ENCODE data around the gene LGR4. TPM values are rescaled to one million over a fixed set of nuclear protein-coding genes. Genes with fewer than 3 reads are reported as not detected.

LGR4 gene
- total and polyA plus RNA-seq, 9 of the 15 experiments (the other 6 are each of a cell fraction or from before 2014, with no cell fraction given): 0.94 to 10.1 (median 5.8) TPM

- no peak for TF ChIP-seq RERE (CRISPR knock-in tag; IDR thresholded peaks at IDR 0.05; ENCODE audit: borderline replicate concordance)
- peak; percentile 78 for TF ChIP-seq GATA2 (CRISPR knock-in tag; IDR thresholded peaks at IDR 0.05)
- peak in 1 of 3 experiments; percentile 49; a peak in 1 of 6 replicates for TF ChIP-seq ZBTB11 (CRISPR knock-in tag; IDR thresholded peaks at IDR 0.05)
- TF ChIP-seq ZNF586 (CRISPR knock-in tag; conservative IDR thresholded peaks at IDR 0.05): no peak
- peak; percentile 24 to 46; a peak in 2 of 4 replicates for TF ChIP-seq FOXK2 (conservative IDR thresholded peaks at IDR 0.05 in 1 of 2, IDR thresholded peaks at IDR 0.05 in 1 of 2; ENCODE audit: low read depth in 2 of 2)
- no peak for TF ChIP-seq NR0B1 (IDR thresholded peaks at IDR 0.05; ENCODE audit: partially characterized antibody)
- no peak for TF ChIP-seq MED1 (CRISPR knock-in tag; IDR thresholded peaks at IDR 0.05; ENCODE audit: borderline replicate concordance)
- TF ChIP-seq ZNF398 (CRISPR knock-in tag; IDR thresholded peaks at IDR 0.05): no peak
- no peak for TF ChIP-seq NCOA2 (IDR thresholded peaks at IDR 0.05; ENCODE audit: partially characterized antibody in 2 of 2)
- TF ChIP-seq GABPA (tag; conservative IDR thresholded peaks at IDR 0.05; ENCODE audit: low read depth): no peak
- TF ChIP-seq CBX5 (IDR thresholded peaks at IDR 0.05; ENCODE audit: borderline replicate concordance, low read depth): no peak
- TF ChIP-seq GABPB2 (CRISPR knock-in tag; conservative IDR thresholded peaks at IDR 0.05): no peak
- no peak for TF ChIP-seq PPARD (CRISPR knock-in tag; IDR thresholded peaks at IDR 0.05)
- TF ChIP-seq TEAD4 (IDR thresholded peaks at IDR 0.05; ENCODE audit: low read length): peak; percentile 97
- TF ChIP-seq TEAD4 (CRISPR knock-in tag; IDR thresholded peaks at IDR 0.05; ENCODE audit: borderline replicate concordance): no peak
- TF ChIP-seq ZNF23 (CRISPR knock-in tag; IDR thresholded peaks at IDR 0.05): no peak
Observed at GRCh38 chr11:27372164-27372563, 100.4 kb downstream of the LGR4 start (continued).
